ENCODE results near the gene CRNKL1. TPM values are rescaled to one million over a fixed set of nuclear protein-coding genes. Genes with fewer than 3 reads are reported as not detected.
A peak's percentile ranks its signal among the peaks of the same experiment; 100 is the strongest.

The CRNKL1 gene
- total RNA-seq, 2 experiments from 2014 or later, result 21.1 to 23.3 TPM

- TF ChIP-seq CTCF (IDR thresholded peaks at IDR 0.05), result no peak
- Mint-ChIP-seq H3K27me3 (peaks cover 3% of the 10 kb centered on the region), H3K27ac (no peak overlapping the region), H3K4me3 (no peak overlapping the region), H3K9me3 (no peaks in the 10 kb centered on the region), H3K4me1 (ENCODE audit: low read depth) (peaks cover 7% of the 10 kb centered on the region), H3K36me3 (ENCODE audit: low read depth) (no peaks in the 10 kb centered on the region)
- intact Hi-C loops (cut with micrococcal nuclease), result loop anchor here (10.0 kb wide), 1 partner anchor 510 kb away; no protein-coding TSS in a partner anchor
- no peak for DNase-seq
- no peak for ATAC-seq
- ChIA-PET POLR2A (no interaction called here), CTCF (interaction anchor here (1.0 to 4.2 kb wide), 3 partner anchors 54 to 509 kb away, joined by 3 to 41 read pairs (median 17); no protein-coding TSS in a partner anchor)
Measured at GRCh38 chr20:20085071-20085470, 32.8 kb upstream of the CRNKL1 start.

- no peak for TF ChIP-seq CTCF (IDR thresholded peaks at IDR 0.05)
- CTCF ChIA-PET, result interaction anchor here (1.0 to 4.2 kb wide), 6 partner anchors 11 to 510 kb away, joined by 3 to 41 read pairs (median 6); no protein-coding TSS in a partner anchor
- H3K36me3 Mint-ChIP-seq (ENCODE audit: low read depth), result no peaks in the 10 kb centered on the region
- DNase-seq, result no peak
- no peak overlapping the region for H3K27ac Mint-ChIP-seq
- POLR2A ChIA-PET, result no interaction called here
- intact Hi-C loops (cut with micrococcal nuclease), result loop anchor here (5.0 to 10.0 kb wide), 2 partner anchors 153 to 510 kb away; no protein-coding TSS in a partner anchor
- peaks cover 7% of the 10 kb centered on the region for H3K4me1 Mint-ChIP-seq (ENCODE audit: low read depth)
- H3K4me3 Mint-ChIP-seq, result peak overlapping the region; percentile 59
- ATAC-seq, result no peak
- peaks cover 3% of the 10 kb centered on the region for H3K27me3 Mint-ChIP-seq
- H3K9me3 Mint-ChIP-seq, result no peaks in the 10 kb centered on the region
Measured at GRCh38 chr20:20084296-20084752, 32.1 kb upstream of the CRNKL1 start.

GRCh38 chr20:20083807-20084206 lies 31.5 kb upstream of the CRNKL1 start:
- POLR2A ChIA-PET, result no interaction called here
- intact Hi-C loops (cut with micrococcal nuclease), result loop anchor here (5.0 to 10.0 kb wide), 2 partner anchors 153 to 511 kb away; no protein-coding TSS in a partner anchor
- H3K4me3 Mint-ChIP-seq, result peak overlapping the region; percentile 59
- peak overlapping the region; percentile 20 for H3K27ac Mint-ChIP-seq
- CTCF ChIA-PET, result interaction anchor here (0.7 to 4.2 kb wide), 11 partner anchors 10 to 513 kb away, joined by 3 to 41 read pairs (median 4); no protein-coding TSS in a partner anchor
- peak; percentile 69 for ATAC-seq
- H3K36me3 Mint-ChIP-seq (ENCODE audit: low read depth), result no peaks in the 10 kb centered on the region
- no peaks in the 10 kb centered on the region for H3K9me3 Mint-ChIP-seq
- no peak for DNase-seq
- peaks cover 6% of the 10 kb centered on the region for H3K27me3 Mint-ChIP-seq
- peak; percentile 72 for TF ChIP-seq CTCF (IDR thresholded peaks at IDR 0.05)
- peaks cover 7% of the 10 kb centered on the region for H3K4me1 Mint-ChIP-seq (ENCODE audit: low read depth)

- no peak overlapping the region for H3K27ac Mint-ChIP-seq
- ATAC-seq (no peak), DNase-seq (no peak)
- TF ChIP-seq CTCF (IDR thresholded peaks at IDR 0.05), result no peak
- POLR2A ChIA-PET, result no interaction called here
- intact Hi-C loops (cut with micrococcal nuclease), result no loop called here
- peaks cover 4% of the 10 kb centered on the region for H3K4me1 Mint-ChIP-seq (ENCODE audit: low read depth)
- no peaks in the 10 kb centered on the region for H3K36me3 Mint-ChIP-seq (ENCODE audit: low read depth)
- no peaks in the 10 kb centered on the region for H3K9me3 Mint-ChIP-seq
- CTCF ChIA-PET, result no interaction called here
- H3K27me3 Mint-ChIP-seq, result peaks cover 3% of the 10 kb centered on the region
- no peak overlapping the region for H3K4me3 Mint-ChIP-seq
Measured at GRCh38 chr20:20079102-20079784, 27.0 kb upstream of the CRNKL1 start.

- DNase-seq (no peak), ATAC-seq (no peak)
- Mint-ChIP-seq H3K27ac (no peak overlapping the region), H3K9me3 (no peaks in the 10 kb centered on the region), H3K4me1 (ENCODE audit: low read depth) (no peaks in the 10 kb centered on the region), H3K4me3 (no peak overlapping the region), H3K36me3 (ENCODE audit: low read depth) (no peaks in the 10 kb centered on the region), H3K27me3 (peaks cover 3% of the 10 kb centered on the region)
- POLR2A ChIA-PET, result no interaction called here
- intact Hi-C loops (cut with micrococcal nuclease), result no loop called here
- CTCF ChIA-PET, result no interaction called here
- TF ChIP-seq CTCF (IDR thresholded peaks at IDR 0.05), result no peak
Measured at GRCh38 chr20:20078041-20078440, 25.8 kb upstream of the CRNKL1 start.
